ENCODE results near the gene AMN. TPM values are rescaled to one million over a fixed set of nuclear protein-coding genes. Genes with fewer than 3 reads are reported as not detected.
"Not testable (repeated sequence)": the region's sequence is repeated elsewhere in the genome, so short reads cannot be mapped to it uniquely, and the experiment has no call there.

The AMN gene
- total RNA-seq: 1,000 to 10,000 TPM in 1 of 4 donors, 100 to 1,000 TPM in 2, 10 to 100 TPM in 1; 89.1 to 1,110 (median 806) TPM

- peaks cover 0 to 9% of the 10 kb centered on the region in 2 donors for H3K27me3 ChIP-seq
- TF ChIP-seq POLR2A (IDR thresholded peaks at IDR 0.05): peak; percentile 77 to 90
- TF ChIP-seq, protein P1, sequence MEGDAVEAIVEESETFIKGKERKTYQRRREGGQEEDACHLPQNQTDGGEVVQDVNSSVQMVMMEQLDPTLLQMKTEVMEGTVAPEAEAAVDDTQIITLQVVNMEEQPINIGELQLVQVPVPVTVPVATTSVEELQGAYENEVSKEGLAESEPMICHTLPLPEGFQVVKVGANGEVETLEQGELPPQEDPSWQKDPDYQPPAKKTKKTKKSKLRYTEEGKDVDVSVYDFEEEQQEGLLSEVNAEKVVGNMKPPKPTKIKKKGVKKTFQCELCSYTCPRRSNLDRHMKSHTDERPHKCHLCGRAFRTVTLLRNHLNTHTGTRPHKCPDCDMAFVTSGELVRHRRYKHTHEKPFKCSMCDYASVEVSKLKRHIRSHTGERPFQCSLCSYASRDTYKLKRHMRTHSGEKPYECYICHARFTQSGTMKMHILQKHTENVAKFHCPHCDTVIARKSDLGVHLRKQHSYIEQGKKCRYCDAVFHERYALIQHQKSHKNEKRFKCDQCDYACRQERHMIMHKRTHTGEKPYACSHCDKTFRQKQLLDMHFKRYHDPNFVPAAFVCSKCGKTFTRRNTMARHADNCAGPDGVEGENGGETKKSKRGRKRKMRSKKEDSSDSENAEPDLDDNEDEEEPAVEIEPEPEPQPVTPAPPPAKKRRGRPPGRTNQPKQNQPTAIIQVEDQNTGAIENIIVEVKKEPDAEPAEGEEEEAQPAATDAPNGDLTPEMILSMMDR (IDR thresholded peaks at IDR 0.05): no peak
- peak within 1 kb of the TSS; percentile 45 to 70 (median 57) for H3K4me3 ChIP-seq
- no peaks in the 10 kb centered on the region for H3K9me3 ChIP-seq
- peak in 2 of 3 donors; percentile 90 to 93 for DNase-seq
- peaks cover 0 to 29% (median 16%) of the 10 kb centered on the region in 4 donors for H3K4me1 ChIP-seq
- no peaks in the 10 kb centered on the region for H3K36me3 ChIP-seq
- peak within 1 kb of the TSS; percentile 25 to 94 (median 78) for H3K27ac ChIP-seq
Measured at GRCh38 chr14:102922490-102923200, at the start of gene AMN. Gene AMN (plus strand): TSS chr14:102922663. CDS start chr14:102922689, 26 bp downstream.

- no peaks in the 10 kb centered on the region for H3K9me3 ChIP-seq
- no peak overlapping the region for H3K4me3 ChIP-seq
- H3K27ac ChIP-seq: peak overlapping the region in 3 of 4 donors; percentile 20 to 71 (median 48)
- no peaks in the 10 kb centered on the region for H3K27me3 ChIP-seq
- no peak for DNase-seq
- H3K4me1 ChIP-seq: peaks cover 0 to 24% (median 2%) of the 10 kb centered on the region in 4 donors
- TF ChIP-seq, protein P1 (IDR thresholded peaks at IDR 0.05): no peak
- TF ChIP-seq POLR2A (IDR thresholded peaks at IDR 0.05): no peak
- H3K36me3 ChIP-seq: peaks cover 0 to 55% (median 0%) of the 10 kb centered on the region in 3 donors
Measured at GRCh38 chr14:102873131-102873530, 49.3 kb upstream of the AMN start.

DNA sequence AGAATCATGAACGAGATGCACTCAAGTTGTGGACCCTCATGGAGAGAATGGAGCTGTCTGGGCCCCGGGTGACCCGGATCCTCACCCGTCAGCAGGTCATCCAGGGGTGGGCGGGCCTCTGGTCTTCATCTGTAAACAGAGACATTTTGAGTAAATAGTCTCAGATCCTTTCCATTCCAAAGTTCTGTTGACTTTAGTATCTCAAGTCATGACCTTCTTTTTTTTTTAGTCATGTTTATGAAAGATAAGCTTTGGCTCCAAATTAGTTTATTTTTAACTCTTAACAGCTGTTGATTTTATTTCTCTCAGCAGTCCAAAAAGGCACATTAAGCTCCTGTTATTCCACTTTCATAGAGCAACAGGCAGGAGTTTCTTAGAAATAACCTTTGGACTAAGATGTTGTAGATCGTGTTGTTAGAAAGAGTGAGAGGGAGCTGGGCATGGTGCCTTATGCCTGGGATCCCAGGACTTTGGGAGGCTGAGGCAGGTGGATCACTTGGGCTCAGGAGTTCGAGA lies 48.9 kb upstream of the AMN start:
- DNase-seq: peak in 1 of 3 donors; percentile 69
- H3K27me3 ChIP-seq: no peaks in the 10 kb centered on the region
- no peak overlapping the region for H3K4me3 ChIP-seq
- peaks cover 0 to 55% (median 0%) of the 10 kb centered on the region in 3 donors for H3K36me3 ChIP-seq
- no peaks in the 10 kb centered on the region for H3K9me3 ChIP-seq
- TF ChIP-seq, protein P1 (IDR thresholded peaks at IDR 0.05): no peak
- no peak for TF ChIP-seq POLR2A (IDR thresholded peaks at IDR 0.05)
- H3K27ac ChIP-seq: peak overlapping the region in 3 of 4 donors; percentile 20 to 71 (median 48)
- H3K4me1 ChIP-seq: peaks cover 0 to 24% (median 2%) of the 10 kb centered on the region in 4 donors

GRCh38 chr14:102875652-102876051 lies 46.8 kb upstream of the AMN start:
- no peaks in the 10 kb centered on the region for H3K9me3 ChIP-seq
- no peak for DNase-seq

DNA sequence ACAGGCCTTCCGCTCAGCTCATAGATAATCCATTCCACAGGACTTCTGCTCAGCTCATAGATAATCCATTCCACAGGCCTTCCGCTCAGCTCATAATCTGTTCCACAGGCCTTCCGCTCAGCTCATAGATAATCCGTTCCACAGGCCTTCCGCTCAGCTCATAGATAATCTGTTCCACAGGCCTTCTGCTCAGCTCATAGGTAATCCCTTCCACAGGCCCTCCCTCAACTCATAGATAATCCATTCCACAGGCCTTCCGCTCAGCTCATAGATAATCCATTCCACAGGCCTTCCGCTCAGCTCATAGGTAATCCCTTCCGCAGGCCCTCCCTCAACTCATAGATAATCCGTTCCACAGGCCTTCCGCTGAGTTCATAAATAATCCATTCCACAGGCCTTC lies 45.0 kb upstream of the AMN start:
- DNase-seq, H3K27ac ChIP-seq, H3K9me3 ChIP-seq, H3K4me3 ChIP-seq, H3K27me3 ChIP-seq: not testable (repeated sequence)
- peaks cover 0 to 31% (median 0%) of the 10 kb centered on the region in 3 donors for H3K36me3 ChIP-seq
- H3K4me1 ChIP-seq: peaks cover 0 to 11% (median 2%) of the 10 kb centered on the region in 4 donors

More at GRCh38 chr14:102875652-102876051, 46.8 kb upstream of the AMN start:
- TF ChIP-seq, protein P1 (IDR thresholded peaks at IDR 0.05): no peak
- no peak for TF ChIP-seq POLR2A (IDR thresholded peaks at IDR 0.05)
- Histone ChIP-seq H3K27me3 (no peaks in the 10 kb centered on the region), H3K27ac (no peak overlapping the region), H3K4me3 (no peak overlapping the region), H3K36me3 (peaks cover 0 to 48% (median 0%) of the 10 kb centered on the region in 3 donors), H3K4me1 (peaks cover 0 to 24% (median 2%) of the 10 kb centered on the region in 4 donors)

All from Peyer's patch (tissue), 4 donors.